ENCODE data around the gene TMEM204. TPM values are rescaled to one million over a fixed set of nuclear protein-coding genes. Genes with fewer than 3 reads are reported as not detected.

Gene TMEM204
- total RNA-seq, 5 donors from 2014 or later (not counting 1 experiment from before 2014, with no cell fraction given): 33.1 to 158 (median 115) TPM

DNA sequence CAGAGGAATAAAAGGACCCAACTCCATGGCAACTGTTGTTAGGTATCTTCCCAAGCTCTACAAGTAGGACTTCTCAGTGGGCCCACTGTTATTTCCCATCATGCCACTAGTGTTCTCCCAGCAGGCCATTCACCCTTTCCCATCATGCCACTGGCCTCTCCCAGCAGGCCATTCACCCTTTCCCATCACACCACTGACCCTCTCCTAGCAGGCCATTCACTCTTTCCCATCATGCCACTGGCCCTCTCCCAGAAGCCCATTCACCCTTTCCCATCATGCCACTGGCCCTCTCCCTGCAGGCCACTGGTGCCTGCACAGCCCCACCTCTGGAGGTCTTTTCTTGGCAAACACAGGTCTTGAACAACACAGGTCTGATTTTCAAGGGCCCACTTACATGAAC is 42.1 kb downstream of the TMEM204 start:
- H3K27ac Mint-ChIP-seq: no peak overlapping the region
- Histone ChIP-seq H3K9me3 (no peaks in the 10 kb centered on the region), H3K36me3 (ENCODE audit: control insufficient read depth in 2 of 2, extremely low read depth in 1 of 2, insufficient read depth in 1 of 2, low read length in 1 of 2) (no peaks in the 10 kb centered on the region), H3K27ac (ENCODE audit: low read length) (no peak overlapping the region), H3K27me3 (replicated peaks in 1 of 2; ENCODE audit: control insufficient read depth in 2 of 2, extremely low read depth in 1 of 2, insufficient read depth in 2 of 2, low read length in 1 of 2) (peaks cover 0 to 12% of the 10 kb centered on the region in 2 experiments), H3K4me1 (ENCODE audit: control insufficient read depth in 1 of 2, extremely low read depth in 1 of 2, insufficient read depth in 2 of 2, low read length in 2 of 2) (no peaks in the 10 kb centered on the region), H3K4me3 (ENCODE audit: control insufficient read depth in 1 of 2, extremely low read depth in 1 of 2, low read length in 1 of 2) (no peak overlapping the region)
- ChIA-PET POLR2A (no interaction called here), CTCF (no interaction called here)
- H3K36me3 Mint-ChIP-seq: no peaks in the 10 kb centered on the region
- H3K4me1 Mint-ChIP-seq: no peaks in the 10 kb centered on the region
- no peak for ATAC-seq (replicated peaks in 1 of 4)
- H3K9me3 Mint-ChIP-seq: no peaks in the 10 kb centered on the region
- DNase-seq: no peak
- H3K4me3 Mint-ChIP-seq: no peak overlapping the region
- no peaks in the 10 kb centered on the region for H3K27me3 Mint-ChIP-seq

DNA sequence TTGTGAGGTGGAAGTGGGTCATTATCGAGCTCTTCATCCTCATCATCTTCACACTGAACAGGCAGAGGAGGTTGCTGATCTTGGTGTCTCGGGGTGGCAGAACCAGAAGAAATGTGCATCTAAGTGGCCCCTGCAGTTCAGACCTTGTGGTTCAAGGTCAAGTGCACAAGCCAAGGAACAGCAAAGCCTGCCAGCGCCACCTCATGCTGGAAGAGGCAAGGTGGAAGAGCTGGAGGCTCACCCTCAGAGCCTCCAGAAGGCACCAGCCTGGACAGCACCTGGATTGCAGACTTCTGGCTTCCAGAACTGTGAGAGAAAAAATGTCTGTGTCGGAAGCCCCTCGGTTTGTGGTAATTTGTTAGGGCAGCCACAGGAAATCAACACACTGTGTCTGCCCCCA is 45.7 kb downstream of the TMEM204 start:
- ATAC-seq (replicated peaks in 1 of 4): peak in 2 of 4 experiments; percentile 40 to 54
- Histone ChIP-seq H3K36me3 (ENCODE audit: control insufficient read depth in 2 of 2, extremely low read depth in 1 of 2, insufficient read depth in 1 of 2, low read length in 1 of 2) (peaks cover 0 to 3% of the 10 kb centered on the region in 2 donors), H3K9me3 (no peaks in the 10 kb centered on the region), H3K27ac (ENCODE audit: low read length) (no peak overlapping the region), H3K4me3 (ENCODE audit: control insufficient read depth in 1 of 2, extremely low read depth in 1 of 2, low read length in 1 of 2) (no peak overlapping the region), H3K4me1 (ENCODE audit: control insufficient read depth in 1 of 2, extremely low read depth in 1 of 2, insufficient read depth in 2 of 2, low read length in 2 of 2) (no peaks in the 10 kb centered on the region), H3K27me3 (replicated peaks in 1 of 2; ENCODE audit: control insufficient read depth in 2 of 2, extremely low read depth in 1 of 2, insufficient read depth in 2 of 2, low read length in 1 of 2) (no peaks in the 10 kb centered on the region)
- Mint-ChIP-seq H3K36me3 (no peaks in the 10 kb centered on the region), H3K27ac (no peak overlapping the region), H3K9me3 (no peaks in the 10 kb centered on the region), H3K27me3 (no peaks in the 10 kb centered on the region), H3K4me3 (no peak overlapping the region), H3K4me1 (peaks cover 0 to 1% (median 0%) of the 10 kb centered on the region in 3 donors)
- DNase-seq: peak in 1 of 35 experiments; percentile 31
- CTCF ChIA-PET: no interaction called here
- POLR2A ChIA-PET: interaction anchor here in 1 of 2 donors (0.7 kb wide), 1 partner anchor 16 kb away, joined by 3 read pairs; no protein-coding TSS in a partner anchor
- 43% methylated on average over 4 of the region's 5 CpGs for WGBS (ENCODE audit: insufficient coverage)

DNA sequence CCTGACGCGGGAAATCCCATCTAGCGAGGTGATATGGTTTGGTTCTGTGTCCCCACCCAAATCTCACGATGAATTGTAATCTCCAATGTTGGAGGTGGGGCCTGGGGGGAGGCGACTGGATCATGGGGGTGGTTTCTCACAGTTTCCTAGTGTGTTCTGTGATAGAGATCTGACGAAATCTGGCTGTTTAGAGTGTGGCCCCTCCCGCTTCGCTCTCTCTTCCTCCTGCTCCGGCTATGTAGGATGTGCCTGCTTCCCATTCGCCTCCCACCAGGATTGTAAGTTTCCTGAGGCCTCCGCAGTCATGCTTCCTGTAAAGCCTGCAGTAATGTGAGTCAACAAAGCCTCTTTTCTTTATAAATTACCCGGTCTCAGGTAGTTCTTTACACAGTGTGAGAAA is 46.8 kb downstream of the TMEM204 start:
- H3K4me1 Mint-ChIP-seq: peaks cover 0 to 1% (median 0%) of the 10 kb centered on the region in 3 donors
- H3K27me3 ChIP-seq (replicated peaks in 1 of 2; ENCODE audit: control insufficient read depth in 2 of 2, extremely low read depth in 1 of 2, insufficient read depth in 2 of 2, low read length in 1 of 2): no peaks in the 10 kb centered on the region
- ATAC-seq (replicated peaks in 1 of 4): no peak
- peaks cover 0 to 3% of the 10 kb centered on the region in 2 donors for H3K36me3 ChIP-seq (ENCODE audit: control insufficient read depth in 2 of 2, extremely low read depth in 1 of 2, insufficient read depth in 1 of 2, low read length in 1 of 2)
- no peaks in the 10 kb centered on the region for H3K4me1 ChIP-seq (ENCODE audit: control insufficient read depth in 1 of 2, extremely low read depth in 1 of 2, insufficient read depth in 2 of 2, low read length in 2 of 2)
- no peak overlapping the region for H3K4me3 Mint-ChIP-seq
- CTCF ChIA-PET: no interaction called here
- POLR2A ChIA-PET: no interaction called here
- H3K4me3 ChIP-seq (ENCODE audit: control insufficient read depth in 1 of 2, extremely low read depth in 1 of 2, low read length in 1 of 2): no peak overlapping the region
- no peaks in the 10 kb centered on the region for H3K9me3 Mint-ChIP-seq
- no peaks in the 10 kb centered on the region for H3K27me3 Mint-ChIP-seq
- H3K9me3 ChIP-seq: no peaks in the 10 kb centered on the region
- 100% methylated on average over 1 of the region's 12 CpGs for WGBS (ENCODE audit: insufficient coverage)
- H3K36me3 Mint-ChIP-seq: no peaks in the 10 kb centered on the region
- DNase-seq: no peak
- H3K27ac Mint-ChIP-seq: no peak overlapping the region
- no peak overlapping the region for H3K27ac ChIP-seq (ENCODE audit: low read length)

DNA sequence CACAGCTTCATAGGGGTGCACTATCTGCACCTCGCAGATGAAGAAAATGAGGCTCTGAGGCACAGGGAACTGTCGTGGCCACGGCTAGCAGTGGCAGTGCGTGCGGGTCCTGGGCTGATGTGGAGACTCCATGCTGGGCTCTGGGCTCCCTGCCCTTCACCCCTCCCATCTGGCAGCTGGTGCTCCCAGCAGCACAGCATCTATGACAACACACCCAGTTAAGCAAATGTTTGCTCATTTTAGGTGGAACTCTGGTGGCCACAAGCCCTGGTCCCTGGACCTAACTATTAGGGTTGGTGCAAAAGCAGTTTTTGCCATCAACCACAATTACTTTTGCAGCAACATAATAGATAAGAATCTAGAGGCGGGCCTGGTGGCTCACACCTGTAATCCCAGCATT is 47.5 kb downstream of the TMEM204 start:
- 100% methylated on average over 5 of the region's 6 CpGs for WGBS (ENCODE audit: insufficient coverage)
- POLR2A ChIA-PET: no interaction called here

DNA sequence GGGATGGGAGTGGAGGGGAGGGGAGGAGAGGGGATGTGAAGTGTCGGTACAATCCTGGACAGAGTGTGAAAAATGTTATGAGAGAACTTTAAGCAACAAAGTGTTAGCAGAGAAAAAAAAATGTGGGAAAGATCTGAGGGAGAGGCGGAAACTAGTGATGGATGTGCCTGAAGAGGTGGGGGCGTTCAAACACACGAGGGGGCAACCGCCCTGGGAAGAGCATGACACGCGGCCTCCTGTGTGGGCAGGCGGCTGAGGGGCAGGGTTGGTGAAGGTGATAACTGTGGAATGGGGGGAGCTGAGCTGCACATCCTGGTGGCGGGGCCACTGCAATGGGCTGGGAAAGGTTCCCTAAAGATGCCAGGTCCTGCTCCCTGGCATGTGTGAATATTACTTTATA is 48.3 kb downstream of the TMEM204 start:
- Histone ChIP-seq H3K4me1 (ENCODE audit: control insufficient read depth in 1 of 2, extremely low read depth in 1 of 2, insufficient read depth in 2 of 2, low read length in 2 of 2) (no peaks in the 10 kb centered on the region), H3K27me3 (replicated peaks in 1 of 2; ENCODE audit: control insufficient read depth in 2 of 2, extremely low read depth in 1 of 2, insufficient read depth in 2 of 2, low read length in 1 of 2) (no peaks in the 10 kb centered on the region), H3K36me3 (ENCODE audit: control insufficient read depth in 2 of 2, extremely low read depth in 1 of 2, insufficient read depth in 1 of 2, low read length in 1 of 2) (peaks cover 0 to 3% of the 10 kb centered on the region in 2 donors), H3K4me3 (ENCODE audit: control insufficient read depth in 1 of 2, extremely low read depth in 1 of 2, low read length in 1 of 2) (no peak overlapping the region), H3K27ac (ENCODE audit: low read length) (no peak overlapping the region), H3K9me3 (no peaks in the 10 kb centered on the region)
- H3K4me3 Mint-ChIP-seq: no peak overlapping the region
- H3K36me3 Mint-ChIP-seq: no peaks in the 10 kb centered on the region
- no peaks in the 10 kb centered on the region for H3K27me3 Mint-ChIP-seq
- no peaks in the 10 kb centered on the region for H3K9me3 Mint-ChIP-seq
- POLR2A ChIA-PET: no interaction called here
- DNase-seq: no peak
- CTCF ChIA-PET: no interaction called here
- no peak for ATAC-seq (replicated peaks in 1 of 4)
- 90% methylated on average over 8 of the region's 9 CpGs for WGBS (ENCODE audit: insufficient coverage)
- H3K4me1 Mint-ChIP-seq: peaks cover 0 to 1% (median 0%) of the 10 kb centered on the region in 3 donors
- no peak overlapping the region for H3K27ac Mint-ChIP-seq

More for the DNA sequence above, 47.5 kb downstream of the TMEM204 start:
- Histone ChIP-seq H3K36me3 (ENCODE audit: control insufficient read depth in 2 of 2, extremely low read depth in 1 of 2, insufficient read depth in 1 of 2, low read length in 1 of 2) (peaks cover 0 to 3% of the 10 kb centered on the region in 2 donors), H3K27ac (ENCODE audit: low read length) (no peak overlapping the region), H3K9me3 (no peaks in the 10 kb centered on the region), H3K4me3 (ENCODE audit: control insufficient read depth in 1 of 2, extremely low read depth in 1 of 2, low read length in 1 of 2) (no peak overlapping the region), H3K27me3 (replicated peaks in 1 of 2; ENCODE audit: control insufficient read depth in 2 of 2, extremely low read depth in 1 of 2, insufficient read depth in 2 of 2, low read length in 1 of 2) (no peaks in the 10 kb centered on the region), H3K4me1 (ENCODE audit: control insufficient read depth in 1 of 2, extremely low read depth in 1 of 2, insufficient read depth in 2 of 2, low read length in 2 of 2) (no peaks in the 10 kb centered on the region)
- H3K36me3 Mint-ChIP-seq: no peaks in the 10 kb centered on the region
- no peak overlapping the region for H3K4me3 Mint-ChIP-seq
- H3K27me3 Mint-ChIP-seq: no peaks in the 10 kb centered on the region
- ATAC-seq (replicated peaks in 1 of 4) (no peak), DNase-seq (no peak)
- H3K9me3 Mint-ChIP-seq: no peaks in the 10 kb centered on the region
- H3K4me1 Mint-ChIP-seq: peaks cover 0 to 1% (median 0%) of the 10 kb centered on the region in 3 donors
- H3K27ac Mint-ChIP-seq: no peak overlapping the region
- CTCF ChIA-PET: no interaction called here

DNA sequence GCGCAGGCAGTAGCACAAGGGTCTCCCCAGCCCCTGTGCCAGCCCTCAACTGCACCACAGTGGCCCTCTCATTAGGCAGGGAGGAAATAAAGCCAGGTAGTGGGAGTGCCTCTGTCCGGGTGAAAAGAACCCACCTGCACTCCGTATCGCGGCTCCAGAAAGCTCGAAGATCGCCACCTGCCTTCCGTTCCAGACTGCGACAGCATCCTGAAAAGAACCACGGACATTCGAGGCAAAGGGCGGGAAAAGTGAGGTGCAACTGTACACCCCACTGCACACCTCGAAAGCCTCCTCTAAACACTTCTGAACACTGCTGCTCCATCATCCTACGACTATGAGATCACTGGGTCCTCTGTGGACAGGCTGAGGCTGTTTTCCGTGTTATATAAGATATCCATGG is 49.7 kb downstream of the TMEM204 start:
- 87% methylated on average over 12 of the region's 15 CpGs for WGBS (ENCODE audit: insufficient coverage)
- Mint-ChIP-seq H3K9me3 (no peaks in the 10 kb centered on the region), H3K27me3 (no peaks in the 10 kb centered on the region), H3K4me1 (peaks cover 0 to 1% (median 0%) of the 10 kb centered on the region in 3 donors), H3K4me3 (no peak overlapping the region), H3K36me3 (no peaks in the 10 kb centered on the region), H3K27ac (no peak overlapping the region)
- Histone ChIP-seq H3K4me1 (ENCODE audit: control insufficient read depth in 1 of 2, extremely low read depth in 1 of 2, insufficient read depth in 2 of 2, low read length in 2 of 2) (no peaks in the 10 kb centered on the region), H3K27me3 (replicated peaks in 1 of 2; ENCODE audit: control insufficient read depth in 2 of 2, extremely low read depth in 1 of 2, insufficient read depth in 2 of 2, low read length in 1 of 2) (no peaks in the 10 kb centered on the region), H3K9me3 (no peaks in the 10 kb centered on the region), H3K27ac (ENCODE audit: low read length) (no peak overlapping the region), H3K4me3 (ENCODE audit: control insufficient read depth in 1 of 2, extremely low read depth in 1 of 2, low read length in 1 of 2) (no peak overlapping the region), H3K36me3 (ENCODE audit: control insufficient read depth in 2 of 2, extremely low read depth in 1 of 2, insufficient read depth in 1 of 2, low read length in 1 of 2) (peaks cover 0 to 3% of the 10 kb centered on the region in 2 donors)
- ChIA-PET CTCF (no interaction called here), POLR2A (no interaction called here)
- DNase-seq (no peak), ATAC-seq (replicated peaks in 1 of 4) (no peak)

DNA sequence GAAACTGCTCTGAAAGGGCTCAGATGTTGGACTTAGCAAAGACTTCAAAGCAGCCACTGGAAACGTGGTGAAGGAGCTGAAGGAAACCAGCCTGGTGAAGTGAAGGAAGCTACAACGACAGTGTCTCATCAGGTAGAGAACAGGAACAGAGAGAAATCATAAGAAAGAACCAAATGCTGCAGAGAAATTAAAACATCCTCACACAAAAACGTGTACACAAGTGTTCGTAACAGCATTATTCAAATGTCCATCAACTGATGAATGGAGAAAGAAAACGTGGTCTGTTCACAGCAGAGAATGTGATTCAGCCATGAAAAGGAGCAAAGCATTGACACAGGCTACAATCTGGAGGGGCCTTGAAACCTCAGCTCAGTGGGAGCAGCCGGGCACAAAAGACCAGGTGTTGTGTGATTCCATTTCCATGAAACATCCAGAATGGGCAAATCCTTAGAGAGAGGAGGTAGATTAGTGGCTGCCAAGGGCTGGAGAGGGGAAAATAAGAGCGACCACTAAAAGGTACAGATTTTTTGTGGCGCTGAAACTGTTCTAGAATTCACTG is 51.5 kb downstream of the TMEM204 start:
- ATAC-seq (replicated peaks in 1 of 4) (no peak), DNase-seq (no peak)
- Mint-ChIP-seq H3K27me3 (no peaks in the 10 kb centered on the region), H3K4me3 (no peak overlapping the region), H3K36me3 (no peaks in the 10 kb centered on the region), H3K27ac (no peak overlapping the region), H3K9me3 (no peaks in the 10 kb centered on the region), H3K4me1 (peaks cover 0 to 1% (median 0%) of the 10 kb centered on the region in 3 donors)
- ChIA-PET CTCF (no interaction called here), POLR2A (no interaction called here)
- H3K27ac ChIP-seq (ENCODE audit: low read length): no peak overlapping the region
- peaks cover 0 to 7% of the 10 kb centered on the region in 2 donors for H3K36me3 ChIP-seq (ENCODE audit: control insufficient read depth in 2 of 2, extremely low read depth in 1 of 2, insufficient read depth in 1 of 2, low read length in 1 of 2)
- H3K4me3 ChIP-seq (ENCODE audit: control insufficient read depth in 1 of 2, extremely low read depth in 1 of 2, low read length in 1 of 2): no peak overlapping the region
- 63% methylated on average over 1 of the region's 8 CpGs for WGBS (ENCODE audit: insufficient coverage)
- no peaks in the 10 kb centered on the region for H3K9me3 ChIP-seq
- no peaks in the 10 kb centered on the region for H3K4me1 ChIP-seq (ENCODE audit: control insufficient read depth in 1 of 2, extremely low read depth in 1 of 2, insufficient read depth in 2 of 2, low read length in 2 of 2)
- H3K27me3 ChIP-seq (replicated peaks in 1 of 2; ENCODE audit: control insufficient read depth in 2 of 2, extremely low read depth in 1 of 2, insufficient read depth in 2 of 2, low read length in 1 of 2): no peaks in the 10 kb centered on the region

All from T-cell (primary cell).